Testis (tissue), 2 donors: ENCODE measurements around the gene FBXO8.

Source experiments
- CTCF ChIP-seq, 3 experiments: fragments of 450-650 bp in 2 of 3; fragments of 200-600 bp in 1 of 3; sonication (generic) in 1 of 3; IDR thresholded peaks; one replicate each; pipeline ENCODE4 v1.5.1; 2016 to 2019; ENCODE audit warnings: antibody characterized with exemption in 3 of 3, mild to moderate bottlenecking in 2 of 3, moderate library complexity in 1 of 3
- POLR2A ChIP-seq: fragments of 450-650 bp; IDR thresholded peaks from one replicate; pipeline ENCODE4 v1.6.1; 2017; ENCODE audit warnings: antibody characterized with exemption, mild to moderate bottlenecking, moderate library complexity

DNA sequence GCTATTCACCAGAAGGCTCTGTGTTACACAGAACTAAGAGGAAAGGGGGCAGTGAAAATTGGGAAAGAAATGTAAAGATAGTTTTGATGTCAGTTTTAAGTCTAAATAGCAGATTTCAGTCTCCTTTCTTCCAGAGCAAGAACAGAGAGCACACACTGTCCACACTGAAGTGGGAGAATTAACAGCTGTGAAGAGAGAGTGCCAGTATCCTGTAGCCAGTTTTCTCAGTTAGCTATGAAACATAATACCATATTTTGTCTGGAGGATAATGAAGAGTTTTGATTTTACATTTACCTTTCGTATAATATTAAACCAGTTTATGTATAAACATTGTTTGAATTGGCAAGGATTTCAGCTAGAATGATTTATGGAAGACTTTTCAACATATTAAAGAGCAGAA, 35.1 kb downstream of the FBXO8 start:
- no peak for TF ChIP-seq POLR2A
- TF ChIP-seq CTCF (IDR thresholded peaks at IDR 0.05), result no peak
